NCI-H345 treated with DMSO at 0.1 percent for 48 hours (cell line): ENCODE results near the gene PAX9.

Experiments
- DNase-seq: peaks from one replicate; lab custom pipeline; 2025; ENCODE audit not compliant: unreplicated experiment; lab: John Stamatoyannopoulos, UW

PAX9 gene

DNA sequence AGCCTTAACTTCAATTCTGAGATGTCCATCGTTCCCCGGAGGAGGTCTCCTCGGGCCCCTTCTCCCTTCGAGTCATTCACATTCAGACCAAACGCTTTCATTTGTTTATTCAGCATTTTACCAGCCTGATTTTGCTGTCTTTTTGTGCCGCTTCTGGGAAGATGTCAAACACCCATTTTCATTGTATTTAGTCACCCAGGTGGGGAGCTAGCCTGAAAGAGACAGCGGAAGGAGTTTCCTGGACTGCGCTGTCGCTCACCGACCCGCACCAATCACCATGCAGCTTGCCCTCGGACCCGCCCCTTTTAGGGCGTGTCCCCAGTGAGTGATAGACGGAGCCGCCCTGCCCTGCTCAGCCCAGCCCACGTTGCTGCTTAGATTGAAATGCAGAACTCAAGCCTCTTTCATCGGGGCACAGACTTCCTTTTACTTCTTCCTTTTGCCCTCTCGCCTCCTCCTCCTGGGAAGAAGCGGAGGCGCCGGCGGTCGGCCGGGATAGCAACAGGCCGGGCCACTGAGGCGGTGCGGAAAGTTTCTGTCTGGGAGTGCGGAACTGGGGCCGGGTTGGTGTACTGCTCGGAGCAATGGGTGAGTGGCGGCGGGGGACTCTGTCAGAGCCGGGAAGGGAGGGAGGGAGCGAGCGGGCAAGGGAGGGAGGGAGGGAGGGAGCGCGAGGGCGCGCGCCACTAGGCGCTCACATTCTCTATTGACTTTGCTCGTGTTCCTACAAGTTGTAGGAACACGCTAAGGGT is at the start of gene PAX9:
TSS of gene PAX9 (plus strand) at position 355 of the 752 bp plus-strand sequence. CDS start at position 585, 230 bp downstream.
- DNase-seq = peak; percentile 97

DNA sequence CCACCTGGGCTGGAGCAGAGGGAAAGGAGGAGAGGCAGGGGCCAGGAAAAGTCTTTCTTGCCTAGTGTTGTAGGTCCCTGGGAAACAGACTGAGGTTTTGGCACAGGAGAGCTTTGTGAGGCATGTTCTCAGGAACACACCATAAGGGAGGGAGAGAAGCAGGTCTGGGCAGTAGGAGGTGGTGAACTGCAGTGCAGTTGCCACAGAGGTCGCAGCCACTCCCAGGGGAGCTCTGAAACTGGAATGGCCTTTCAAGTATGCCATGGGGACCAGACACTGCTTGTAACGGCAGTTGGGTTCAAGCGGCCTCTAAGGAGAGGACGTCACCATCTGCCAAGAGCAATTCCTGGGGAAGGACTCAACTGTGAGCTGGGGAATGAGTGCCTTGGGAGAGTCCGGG is 43.8 kb upstream of the PAX9 start:
- no peak for DNase-seq

DNA sequence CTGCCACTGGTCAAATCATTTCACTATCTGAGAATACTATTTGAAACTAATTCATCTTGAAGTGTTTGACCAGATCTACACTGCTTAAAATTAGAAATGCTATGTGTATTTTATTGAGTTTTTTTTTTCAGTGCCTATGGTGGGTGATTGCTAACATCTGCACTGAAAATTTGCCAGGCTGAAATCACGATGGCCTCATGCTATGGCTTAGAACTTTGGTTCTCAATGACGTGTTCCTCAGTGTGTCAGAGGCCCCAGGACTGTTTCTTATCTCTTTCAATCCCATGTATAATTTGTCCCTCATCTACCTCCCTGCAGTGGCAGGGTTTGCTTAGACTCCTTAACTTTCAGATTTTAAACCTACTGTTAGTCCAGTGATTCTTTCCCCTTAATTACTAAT is 43.0 kb upstream of the PAX9 start:
- no peak for DNase-seq

DNA sequence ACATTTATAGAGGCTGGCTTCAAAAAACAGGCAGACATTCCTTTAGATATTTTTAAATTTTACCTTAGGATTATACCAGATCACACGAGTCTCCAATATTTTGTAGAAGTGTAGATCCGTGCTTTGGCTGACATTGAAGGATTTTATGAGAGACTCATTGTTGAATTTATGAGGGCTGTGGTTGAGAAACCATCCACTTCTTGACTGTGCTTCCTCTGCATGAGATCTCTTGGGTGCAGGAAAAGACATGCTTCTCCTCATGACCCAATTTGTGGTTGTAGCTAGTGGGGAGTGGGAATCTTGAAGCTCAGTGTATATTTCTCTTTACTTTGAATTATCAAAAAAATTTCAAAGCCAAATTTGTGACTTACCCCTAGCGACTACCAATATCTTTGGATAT is 42.5 kb upstream of the PAX9 start:
- DNase-seq = no peak

DNA sequence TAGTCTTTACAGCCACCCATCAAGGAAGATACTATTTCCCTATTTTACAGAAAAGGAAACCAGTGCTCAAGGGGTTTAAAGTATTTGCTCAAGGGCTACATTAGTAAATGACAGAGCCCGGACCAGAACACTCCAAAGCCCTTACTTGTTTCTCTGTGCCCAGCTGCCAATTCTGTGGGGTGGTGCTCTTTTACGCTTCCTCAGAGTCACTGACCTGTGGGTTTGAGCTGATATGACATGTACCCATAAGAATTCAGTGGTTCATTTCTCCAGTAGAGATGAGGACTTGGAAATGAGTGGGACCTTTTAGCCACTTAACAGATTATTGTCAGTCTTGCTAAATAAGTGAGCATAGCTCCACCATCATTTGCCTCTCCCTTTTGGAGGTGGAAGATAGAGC is 41.8 kb upstream of the PAX9 start:
- DNase-seq = no peak

- no peak for DNase-seq
Measured at GRCh38 chr14:36625014-36625413, 36.6 kb upstream of the PAX9 start.

DNA sequence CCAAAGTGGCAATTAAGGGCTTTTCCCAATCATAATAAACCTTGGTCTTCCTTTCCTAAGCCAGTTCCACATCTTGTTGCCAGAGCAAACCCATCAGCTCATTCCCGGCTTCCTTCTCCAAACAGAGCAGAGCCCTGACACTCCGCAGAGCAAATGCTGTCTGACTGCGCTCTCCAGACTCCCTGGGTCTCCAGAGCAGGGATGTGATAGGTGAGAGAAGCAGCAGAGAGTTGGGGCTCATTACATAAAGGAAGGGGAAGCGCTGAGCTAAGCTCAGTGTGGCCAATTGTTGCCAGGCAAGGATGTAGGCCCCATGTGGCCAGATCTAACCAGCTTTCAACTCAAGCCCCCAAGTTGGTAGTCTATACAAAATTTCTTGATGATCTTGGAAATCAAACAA is 36.2 kb upstream of the PAX9 start:
- DNase-seq = no peak

DNA sequence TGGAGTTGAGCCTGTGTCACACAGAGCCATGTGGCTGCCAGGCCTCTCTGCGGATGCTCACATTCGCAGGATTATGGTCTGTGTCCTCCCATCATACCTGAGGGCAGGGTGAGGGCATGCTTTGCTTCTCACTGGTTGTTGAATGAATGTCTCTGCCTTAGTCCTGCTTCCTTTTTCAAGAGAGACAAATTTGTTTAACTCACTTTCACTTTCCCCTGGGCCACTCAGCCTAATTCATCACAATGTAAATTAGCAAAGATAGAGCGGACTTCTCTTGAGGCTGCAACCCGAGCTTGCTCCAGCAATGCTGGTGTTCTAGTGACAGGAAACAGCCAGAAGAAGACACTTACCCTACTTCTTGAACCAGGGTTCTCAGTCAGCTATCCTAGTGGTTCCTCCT is 35.5 kb upstream of the PAX9 start:
- no peak for DNase-seq

- DNase-seq = no peak
Measured at GRCh38 chr14:36627981-36628380, 33.7 kb upstream of the PAX9 start.

DNA sequence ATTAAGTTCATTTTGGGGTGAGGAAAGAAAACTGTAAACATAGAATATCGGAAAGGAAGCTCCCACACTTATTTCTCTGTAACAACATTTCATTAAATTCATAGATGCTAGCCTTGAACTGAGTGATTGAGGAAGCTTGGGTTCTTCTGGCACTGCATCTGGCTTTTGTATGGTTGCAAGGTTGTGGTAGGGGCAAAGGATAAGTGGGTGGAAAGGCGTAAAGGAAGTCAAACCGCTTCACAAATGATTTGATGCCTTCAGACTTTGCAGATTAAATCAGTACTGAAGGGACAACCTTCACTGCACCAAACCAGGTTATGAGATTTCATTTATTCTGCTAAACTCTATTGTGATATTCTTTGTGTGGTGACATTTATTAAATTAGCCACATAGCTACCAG is 28.1 kb upstream of the PAX9 start:
- no peak for DNase-seq

- no peak for DNase-seq
Measured at GRCh38 chr14:36646664-36647416, 14.8 kb upstream of the PAX9 start.

DNA sequence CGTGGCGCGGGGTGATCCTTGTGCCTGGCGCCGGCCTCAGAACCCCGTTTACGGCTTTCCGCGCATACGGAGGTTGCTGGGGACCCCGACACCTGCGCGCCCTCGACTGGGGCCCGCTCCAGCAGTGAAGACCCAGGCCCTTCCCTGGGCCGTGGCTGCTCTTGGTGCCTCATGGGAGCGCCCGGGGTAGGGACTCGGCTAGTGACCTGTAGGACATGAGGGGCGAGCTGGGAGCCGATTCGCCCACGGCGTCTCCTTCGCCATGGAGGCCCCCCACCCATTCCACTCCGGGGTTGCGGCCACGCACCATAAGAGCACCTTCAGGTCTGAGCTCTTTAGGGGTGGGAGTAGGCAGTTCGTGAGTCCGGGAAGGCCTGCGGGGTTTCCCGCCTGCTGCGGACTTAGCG is 14.2 kb upstream of the PAX9 start:
- no peak for DNase-seq

- peak; percentile 57 for DNase-seq
Measured at GRCh38 chr14:36647824-36648753, 13.6 kb upstream of the PAX9 start.

DNA sequence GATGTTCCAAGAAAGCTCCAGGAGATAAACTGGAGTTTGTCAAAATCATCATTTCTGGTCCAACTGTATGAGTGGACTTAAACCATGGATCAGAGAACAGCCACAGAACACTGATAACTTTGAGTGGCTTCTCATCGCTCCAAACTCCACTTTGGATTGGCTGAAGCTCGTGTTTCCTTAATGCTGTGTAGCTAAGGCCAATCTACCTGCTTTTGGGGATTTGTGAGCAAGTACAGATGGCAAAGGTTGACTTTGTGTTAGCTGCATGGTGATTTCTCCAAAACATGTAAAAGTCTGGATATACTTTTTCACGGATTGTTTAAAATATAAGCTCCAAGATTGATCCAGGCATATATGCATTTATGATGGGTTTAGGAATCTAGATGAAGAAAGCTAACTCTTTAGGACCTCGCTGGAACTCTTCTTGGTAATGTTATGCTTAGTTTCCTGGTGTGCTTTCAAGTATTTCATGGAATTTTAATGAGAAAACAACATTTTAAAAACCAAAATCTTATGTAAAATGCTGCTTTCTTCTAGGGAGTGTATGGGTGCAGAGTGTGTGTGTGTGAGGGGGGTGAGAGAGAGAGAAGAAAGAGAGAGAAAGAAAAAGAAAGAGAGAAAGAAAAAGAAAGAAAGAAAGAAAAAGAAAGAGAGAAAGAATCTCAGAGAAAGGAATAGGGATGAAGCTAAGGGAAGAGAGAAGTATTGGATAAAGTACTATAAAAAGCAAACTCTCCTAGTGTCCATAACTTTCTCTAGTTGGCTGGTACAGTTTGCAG is 11.6 kb upstream of the PAX9 start:
- no peak for DNase-seq

- no peak for DNase-seq
Measured at GRCh38 chr14:36652542-36653201, 9.0 kb upstream of the PAX9 start.

DNA sequence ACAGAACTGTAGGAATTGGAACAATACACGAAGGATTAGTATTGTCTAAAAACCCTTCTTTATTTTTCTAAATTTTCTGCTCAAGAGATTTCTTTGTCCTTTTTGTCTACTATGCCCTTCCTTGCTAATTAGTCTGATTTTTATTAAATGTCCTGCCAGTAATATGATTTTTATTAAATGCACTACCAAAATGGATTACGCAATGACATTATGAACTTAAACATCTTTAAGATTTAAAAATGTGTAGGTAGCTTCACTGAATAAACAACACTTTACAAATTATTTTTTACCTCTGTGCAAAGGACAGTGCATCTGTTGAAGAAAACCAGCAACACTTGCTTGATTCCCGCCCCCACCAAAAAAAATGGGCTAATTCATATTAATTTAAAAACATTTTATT is 8.2 kb upstream of the PAX9 start:
- no peak for DNase-seq

DNA sequence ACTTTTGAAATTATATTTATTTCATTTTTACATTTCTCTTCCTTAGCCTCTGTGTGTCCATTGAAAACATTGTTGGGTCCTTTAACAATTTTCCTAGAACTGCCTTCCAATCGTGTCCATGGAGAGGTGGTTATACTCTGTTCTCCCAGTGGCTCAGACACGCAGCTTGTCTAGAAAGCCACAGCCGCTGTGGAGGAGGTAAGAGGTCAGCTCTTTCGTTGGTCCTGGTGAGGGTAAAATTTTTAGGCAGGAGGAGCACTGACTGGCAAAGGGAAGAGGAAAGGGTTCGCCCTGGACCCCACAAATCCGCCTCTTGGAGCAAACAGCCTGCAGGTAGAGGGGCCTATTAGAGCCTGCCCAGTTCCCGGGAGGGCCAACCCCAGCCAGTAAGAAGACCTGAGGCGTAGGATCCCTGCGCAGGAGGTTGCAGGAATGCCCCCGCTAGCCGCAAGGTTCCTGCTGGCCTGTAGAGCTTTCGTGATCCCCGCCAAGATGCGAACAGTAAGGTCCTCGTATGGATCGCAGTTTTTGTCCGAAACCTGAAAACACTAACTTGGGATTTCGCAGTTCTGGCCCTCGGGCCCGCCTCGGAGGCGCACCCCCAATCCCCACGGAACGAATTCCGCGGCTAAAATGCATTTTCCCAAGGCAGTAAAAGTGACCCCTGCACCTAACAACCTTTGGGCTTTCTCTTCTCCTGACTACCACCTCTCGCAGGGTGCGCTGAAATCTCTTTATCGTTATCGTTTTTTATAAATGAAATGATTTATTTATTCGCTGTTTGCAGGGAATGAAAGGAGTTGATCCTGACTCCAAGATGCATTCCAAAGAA is 7.5 kb upstream of the PAX9 start:
- no peak for DNase-seq

DNA sequence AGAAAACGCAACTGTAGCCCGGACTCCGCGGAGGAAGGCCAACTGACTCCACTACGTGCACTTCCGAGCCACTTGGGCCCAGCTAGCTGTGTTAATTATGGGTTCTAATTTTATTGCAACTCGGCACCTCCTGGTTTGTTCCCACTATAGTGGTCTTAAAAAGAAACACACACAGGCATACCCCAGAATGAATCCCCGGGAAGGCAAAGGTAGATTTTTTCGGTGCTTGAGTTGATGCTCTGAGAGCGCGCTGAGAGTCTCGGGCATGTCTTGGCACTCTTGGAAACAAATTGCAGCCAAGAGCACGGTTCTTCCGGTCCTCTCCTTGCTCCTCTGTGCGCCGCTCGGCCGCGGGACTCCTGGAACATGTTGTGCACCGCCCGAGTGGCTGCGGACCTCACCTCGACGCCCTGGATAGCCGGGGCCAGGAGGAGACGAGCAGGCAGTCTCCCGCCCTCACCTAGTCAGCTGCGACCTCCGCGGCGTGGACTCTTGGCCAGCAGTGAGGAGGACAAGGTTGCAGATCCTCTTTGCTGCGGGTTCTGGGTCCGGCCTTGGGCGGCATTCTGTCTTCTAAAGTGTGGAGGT is 6.8 kb upstream of the PAX9 start:
- DNase-seq = no peak

DNA sequence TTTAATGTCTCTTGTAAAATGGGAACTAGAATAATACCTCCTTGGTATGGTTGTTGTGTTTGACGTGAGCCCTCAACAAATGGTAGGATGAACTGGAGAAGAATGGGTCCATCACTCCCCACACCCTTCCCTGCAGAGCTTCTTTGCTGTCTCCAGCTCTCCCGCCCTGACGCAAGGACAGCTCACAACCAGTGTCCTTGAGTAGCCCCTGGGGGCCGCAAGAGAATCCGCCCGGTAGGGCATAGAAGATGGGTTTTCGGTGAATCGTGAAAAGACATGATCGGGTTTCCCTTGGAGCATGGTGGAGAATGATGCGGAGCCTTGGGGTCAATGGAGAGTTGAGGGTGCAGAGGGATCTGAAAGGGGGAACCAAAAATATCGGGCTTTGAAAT is 6.1 kb upstream of the PAX9 start:
- DNase-seq = no peak
